ENCODE results near the gene LHX5. TPM values are rescaled to one million over a fixed set of nuclear protein-coding genes. Genes with fewer than 3 reads are reported as not detected.

LHX5 gene
- total RNA-seq, 1 donor from 2014 or later: 0.26 TPM

DNA sequence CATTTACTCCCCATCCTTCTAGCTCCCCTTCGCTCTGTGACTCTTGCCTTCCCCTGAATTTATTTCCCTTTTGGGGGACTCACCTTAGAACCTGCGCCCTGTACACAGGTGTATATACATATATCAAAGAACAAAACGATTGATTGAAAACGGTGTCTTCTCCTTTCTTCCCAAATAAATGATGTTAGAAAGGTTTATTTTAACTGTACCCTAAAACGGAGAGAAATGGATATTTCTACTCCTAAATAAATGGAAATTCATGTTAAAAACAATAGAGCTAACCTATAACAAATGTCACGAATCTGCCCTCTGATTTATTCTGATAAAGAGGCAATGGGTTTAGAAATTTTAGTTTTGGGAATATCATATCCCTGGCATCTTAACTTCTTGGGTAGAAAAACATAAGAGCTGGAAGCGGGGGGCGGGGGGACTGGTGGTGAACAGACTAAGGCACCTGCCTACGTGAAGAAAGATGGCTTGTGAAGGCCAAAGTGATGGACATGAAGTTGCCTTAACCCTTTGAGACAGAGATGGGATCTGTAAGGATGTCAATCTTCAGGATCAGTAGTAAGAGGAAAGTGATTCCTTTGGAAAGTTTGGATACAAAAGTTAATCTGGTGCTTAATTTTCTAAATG, 8.8 kb upstream of the LHX5 start:
- Histone ChIP-seq H3K27me3 (ENCODE audit: control insufficient read depth, insufficient read depth, low read length) (peaks cover 36% of the 10 kb centered on the region), H3K4me3 (ENCODE audit: low read depth, low read length) (no peak overlapping the region), H3K36me3 (ENCODE audit: control insufficient read depth, insufficient read depth, low read length) (no peaks in the 10 kb centered on the region)
- no peak for FAIRE-seq
- DNase-seq (ENCODE audit: low read depth): no peak
- TF ChIP-seq, protein P1, sequence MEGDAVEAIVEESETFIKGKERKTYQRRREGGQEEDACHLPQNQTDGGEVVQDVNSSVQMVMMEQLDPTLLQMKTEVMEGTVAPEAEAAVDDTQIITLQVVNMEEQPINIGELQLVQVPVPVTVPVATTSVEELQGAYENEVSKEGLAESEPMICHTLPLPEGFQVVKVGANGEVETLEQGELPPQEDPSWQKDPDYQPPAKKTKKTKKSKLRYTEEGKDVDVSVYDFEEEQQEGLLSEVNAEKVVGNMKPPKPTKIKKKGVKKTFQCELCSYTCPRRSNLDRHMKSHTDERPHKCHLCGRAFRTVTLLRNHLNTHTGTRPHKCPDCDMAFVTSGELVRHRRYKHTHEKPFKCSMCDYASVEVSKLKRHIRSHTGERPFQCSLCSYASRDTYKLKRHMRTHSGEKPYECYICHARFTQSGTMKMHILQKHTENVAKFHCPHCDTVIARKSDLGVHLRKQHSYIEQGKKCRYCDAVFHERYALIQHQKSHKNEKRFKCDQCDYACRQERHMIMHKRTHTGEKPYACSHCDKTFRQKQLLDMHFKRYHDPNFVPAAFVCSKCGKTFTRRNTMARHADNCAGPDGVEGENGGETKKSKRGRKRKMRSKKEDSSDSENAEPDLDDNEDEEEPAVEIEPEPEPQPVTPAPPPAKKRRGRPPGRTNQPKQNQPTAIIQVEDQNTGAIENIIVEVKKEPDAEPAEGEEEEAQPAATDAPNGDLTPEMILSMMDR (IDR thresholded peaks at IDR 0.05; ENCODE audit: insufficient read depth, low read length, severe bottlenecking): no peak

DNA sequence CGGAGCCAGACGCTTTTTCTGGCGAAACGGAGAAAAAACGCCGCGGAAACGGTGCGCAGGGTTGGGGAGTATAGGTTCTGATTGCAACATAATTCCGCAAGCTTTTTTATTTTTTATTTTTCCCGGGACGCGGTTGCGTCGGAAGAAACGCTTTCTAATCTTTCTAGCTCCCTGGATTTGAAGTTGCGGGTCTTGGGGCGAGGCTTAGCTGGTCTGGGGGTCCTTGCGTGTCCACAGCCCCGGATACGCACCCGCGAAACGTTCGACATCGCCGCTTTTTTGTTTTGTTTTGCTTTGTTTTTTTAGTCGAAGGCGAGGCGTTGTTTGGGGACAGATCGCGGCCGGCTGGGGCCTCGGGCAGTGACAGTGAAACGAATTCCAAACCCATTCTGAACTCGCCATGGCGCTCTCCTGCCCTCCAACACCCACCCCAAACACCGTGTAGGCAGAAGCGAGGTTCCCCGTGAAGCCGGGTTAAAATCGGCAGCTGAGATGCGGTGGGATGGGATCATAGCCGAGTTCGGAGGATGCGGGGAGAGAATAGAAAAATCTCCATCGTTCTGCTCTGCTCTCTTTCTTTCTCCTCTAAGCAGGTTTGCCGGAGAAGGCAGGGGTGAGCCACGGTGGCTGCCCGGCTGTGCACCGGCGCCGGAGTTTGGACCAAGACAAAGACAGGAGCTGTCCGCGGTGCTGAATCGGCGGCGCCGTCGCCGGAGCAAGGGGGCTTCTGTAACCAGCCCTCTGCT, 8.1 kb upstream of the LHX5 start:
- FAIRE-seq: no peak

DNA sequence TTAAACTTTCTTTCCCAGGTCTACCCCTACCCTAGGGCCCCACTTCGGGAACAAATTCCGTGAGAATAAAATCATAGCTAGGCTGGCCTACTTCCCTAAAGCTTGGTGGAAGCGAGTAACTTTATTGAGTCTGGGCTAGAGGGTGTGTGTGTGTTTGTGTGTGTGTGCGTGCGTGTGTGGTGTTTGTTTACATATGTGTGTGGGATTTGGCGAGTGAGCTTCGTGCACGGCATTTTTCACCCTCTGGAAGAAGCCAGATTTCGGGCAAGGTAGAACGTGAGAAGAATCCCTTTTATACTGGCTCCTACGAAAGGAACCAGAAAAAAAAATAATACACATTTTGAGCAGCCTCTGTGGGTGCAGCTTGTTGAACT, 7.5 kb upstream of the LHX5 start:
- FAIRE-seq: no peak
- Histone ChIP-seq H3K36me3 (ENCODE audit: control insufficient read depth, insufficient read depth, low read length) (no peaks in the 10 kb centered on the region), H3K27me3 (ENCODE audit: control insufficient read depth, insufficient read depth, low read length) (peaks cover 45% of the 10 kb centered on the region), H3K4me3 (ENCODE audit: low read depth, low read length) (no peak overlapping the region)
- TF ChIP-seq, protein P1 (IDR thresholded peaks at IDR 0.05; ENCODE audit: insufficient read depth, low read length, severe bottlenecking): no peak
- no peak for DNase-seq (ENCODE audit: low read depth)

More for the DNA sequence above, 8.1 kb upstream of the LHX5 start:
- TF ChIP-seq, protein P1 (IDR thresholded peaks at IDR 0.05; ENCODE audit: insufficient read depth, low read length, severe bottlenecking): no peak
- no peak for DNase-seq (ENCODE audit: low read depth)
- Histone ChIP-seq H3K36me3 (ENCODE audit: control insufficient read depth, insufficient read depth, low read length) (no peaks in the 10 kb centered on the region), H3K27me3 (ENCODE audit: control insufficient read depth, insufficient read depth, low read length) (peaks cover 40% of the 10 kb centered on the region), H3K4me3 (ENCODE audit: low read depth, low read length) (no peak overlapping the region)

DNA sequence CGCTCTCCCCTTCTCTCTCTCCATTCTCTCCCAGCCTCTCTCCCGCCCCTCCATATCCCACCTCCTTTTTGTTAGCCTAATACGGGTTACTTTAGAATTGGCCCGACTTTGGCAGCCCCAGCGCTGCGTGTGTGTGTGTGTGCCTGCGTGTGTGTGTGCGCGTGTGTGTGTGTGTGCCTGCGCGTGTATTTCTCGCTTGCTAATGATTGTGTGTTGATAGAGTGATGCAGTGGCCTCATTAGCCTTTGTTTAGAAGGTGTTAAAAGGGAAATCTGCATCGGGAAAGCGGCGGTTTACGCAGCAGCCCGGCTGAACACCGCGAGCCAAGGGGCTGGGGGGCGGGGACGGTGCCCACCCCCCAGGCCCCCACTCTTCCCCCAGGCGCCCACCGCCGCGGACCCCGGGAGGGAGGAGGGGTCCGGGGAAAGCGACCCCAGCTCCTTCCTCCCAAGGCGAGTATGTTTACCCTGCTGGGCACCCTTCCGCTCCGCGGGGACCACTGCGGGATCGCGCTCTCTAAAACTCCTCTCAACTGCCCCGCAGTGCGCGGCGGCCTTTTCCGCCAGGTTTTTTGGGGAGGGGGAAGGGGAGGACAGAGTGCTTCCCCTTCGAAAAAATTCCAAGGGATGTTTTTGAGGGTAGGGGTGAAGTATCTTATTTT, 6.8 kb upstream of the LHX5 start:
- TF ChIP-seq, protein P1 (IDR thresholded peaks at IDR 0.05; ENCODE audit: insufficient read depth, low read length, severe bottlenecking): no peak
- H3K36me3 ChIP-seq (ENCODE audit: control insufficient read depth, insufficient read depth, low read length): no peaks in the 10 kb centered on the region
- DNase-seq (ENCODE audit: low read depth) (no peak), FAIRE-seq (no peak)
- H3K27me3 ChIP-seq (ENCODE audit: control insufficient read depth, insufficient read depth, low read length): peaks cover 52% of the 10 kb centered on the region
- H3K4me3 ChIP-seq (ENCODE audit: low read depth, low read length): no peak overlapping the region

DNA sequence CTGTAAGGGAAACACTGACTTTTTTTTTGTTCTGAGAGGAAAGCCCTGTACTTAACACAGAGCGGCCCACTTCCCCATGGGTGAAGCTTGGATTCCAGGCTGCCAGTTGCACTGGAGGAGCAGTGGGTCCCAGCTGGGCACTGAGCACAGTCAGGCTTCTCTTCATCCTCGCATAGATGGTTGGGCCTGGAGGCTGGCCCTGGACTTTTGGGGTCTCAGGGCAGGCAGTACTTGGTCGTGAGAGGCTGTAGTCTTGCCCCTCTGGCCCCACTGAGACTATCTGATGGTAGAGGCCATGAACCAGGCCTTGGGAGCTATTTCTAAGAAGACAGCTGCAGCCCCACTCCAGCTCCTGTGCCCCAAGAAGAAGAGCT, 6.2 kb upstream of the LHX5 start:
- peaks cover 58% of the 10 kb centered on the region for H3K27me3 ChIP-seq (ENCODE audit: control insufficient read depth, insufficient read depth, low read length)
- FAIRE-seq (no peak), DNase-seq (ENCODE audit: low read depth) (no peak)
- TF ChIP-seq, protein P1 (IDR thresholded peaks at IDR 0.05; ENCODE audit: insufficient read depth, low read length, severe bottlenecking): no peak
- H3K36me3 ChIP-seq (ENCODE audit: control insufficient read depth, insufficient read depth, low read length): no peaks in the 10 kb centered on the region
- no peak overlapping the region for H3K4me3 ChIP-seq (ENCODE audit: low read depth, low read length)
